Middle frontal gyrus (tissue), 1 donor: ENCODE measurements around the gene STARD10.

ENCODE experiments used
- DNase-seq: peaks from one replicate; pipeline ENCODE4 v3.0.0-alpha.2; 2015; ENCODE audit warnings: low spot score; ENCODE audit errors: extremely low spot score

Gene STARD10

GRCh38 chr11:72746821-72747220 is 47.0 kb downstream of the STARD10 start:
- no peak for DNase-seq

- DNase-seq, result no peak
Measured at GRCh38 chr11:72745925-72746550, 47.8 kb downstream of the STARD10 start.

- no peak for DNase-seq
Measured at GRCh38 chr11:72745511-72745910, 48.3 kb downstream of the STARD10 start.

GRCh38 chr11:72744474-72744873 is 49.4 kb downstream of the STARD10 start:
- no peak for DNase-seq

- DNase-seq, result no peak
Measured at GRCh38 chr11:72743321-72744221, 50.3 kb downstream of the STARD10 start.

GRCh38 chr11:72742513-72743320 is 51.1 kb downstream of the STARD10 start:
- no peak for DNase-seq

- no peak for DNase-seq
Measured at GRCh38 chr11:72741849-72742512, 51.9 kb downstream of the STARD10 start.

- no peak for DNase-seq
Measured at GRCh38 chr11:72741429-72741833, 52.4 kb downstream of the STARD10 start.

GRCh38 chr11:72740562-72741428 is 53.1 kb downstream of the STARD10 start:
- DNase-seq, result no peak

- DNase-seq, result no peak
Measured at GRCh38 chr11:72740060-72740424, 53.8 kb downstream of the STARD10 start.

GRCh38 chr11:72739240-72740059 is 54.4 kb downstream of the STARD10 start:
- DNase-seq, result no peak

- no peak for DNase-seq
Measured at GRCh38 chr11:72738199-72739141, 55.4 kb downstream of the STARD10 start.

GRCh38 chr11:72737336-72737735 is 56.5 kb downstream of the STARD10 start:
- no peak for DNase-seq

GRCh38 chr11:72736452-72737069 is 57.3 kb downstream of the STARD10 start:
- DNase-seq, result no peak

- no peak for DNase-seq
Measured at GRCh38 chr11:72735495-72736027, 58.3 kb downstream of the STARD10 start.

GRCh38 chr11:72732329-72732728 is 61.5 kb downstream of the STARD10 start:
- no peak for DNase-seq

- no peak for DNase-seq
Measured at GRCh38 chr11:72730737-72731136, 63.1 kb downstream of the STARD10 start.

- no peak for DNase-seq
Measured at GRCh38 chr11:72730243-72730642, 63.6 kb downstream of the STARD10 start.
